HepG2 (cell line): ENCODE data around the gene H1-8. TPM values are rescaled to one million over a fixed set of nuclear protein-coding genes. Genes with fewer than 3 reads are reported as not detected.

Experiments used
- ATAC-seq: fragments of 200-7000 bp; cut with Tn5 transposase; 3 replicates; pipeline ENCODE4 v1.9.1; 2020; ENCODE audit warnings: mild to moderate bottlenecking, moderate library complexity
- BruUV-seq: library from RNA; stranded (reverse); fragments of 400-500 nt; replicated peaks from 2 replicates; lab custom pipeline; 2021; lab: Mats Ljungman, UMichigan
- CTCF ChIA-PET: fragments of 300-600 bp; formaldehyde crosslinking; extraction: SDS; loops from one replicate; lab custom pipeline; 2021; ENCODE audit warnings: low total read pairs, inconsistent platforms, low intra/inter-chr PET ratio; lab: Yijun Ruan, JAX
- POLR2A ChIA-PET: fragments of 350-600 bp; sonication (Branson Sonifier 250); formaldehyde crosslinking; loops from one replicate; lab custom pipeline; 2020; ENCODE audit warnings: antibody characterized with exemption, inconsistent platforms; lab: Yijun Ruan, JAX
- DNase-seq: peaks from one replicate; pipeline ENCODE4 v3.0.0-alpha.2; 2015; ENCODE audit warnings: low spot score
- FAIRE-seq: peaks from 3 replicates; lab custom pipeline; 2011; peaks lifted over from hg19 to GRCh38; lab: Jason Lieb, UNC
- H2AFZ ChIP-seq: one replicate; pipeline ENCODE4 v1.6.1; 2011; ENCODE audit warnings: low read length, inconsistent platforms
- H3K27ac ChIP-seq: fragments of 300-600 bp; 3 replicates; pipeline ENCODE4 v1.8.0; 2011; ENCODE audit warnings: mixed run types, mild to moderate bottlenecking, mixed read lengths, low read length, inconsistent platforms; ENCODE audit not compliant: insufficient read depth; ENCODE audit errors: extremely low read length
- H3K27me3 ChIP-seq, 2 experiments: fragments of 200-600 bp in 1 of 2; 2 replicates in 1 of 2; 3 replicates in 1 of 2; pipeline versions ENCODE4 v1.6.0 to v1.8.0; 2011; ENCODE audit warnings: low read length in 2 of 2, mild to moderate bottlenecking in 2 of 2, moderate library complexity in 2 of 2, inconsistent platforms in 1 of 2; ENCODE audit not compliant: insufficient read depth in 2 of 2, control insufficient read depth in 1 of 2
- H3K36me3 ChIP-seq, 2 experiments: fragments of 200-600 bp in 1 of 2; replicated peaks in 1 of 2; 2 replicates in 1 of 2; 3 replicates in 1 of 2; pipeline versions ENCODE4 v1.5.1 to v1.8.0; 2011; ENCODE audit warnings: low read length in 2 of 2, inconsistent platforms in 1 of 2; ENCODE audit not compliant: insufficient read depth in 2 of 2, control insufficient read depth in 1 of 2
- H3K4me1 ChIP-seq: 2 replicates; pipeline ENCODE4 v1.5.1; 2012; ENCODE audit warnings: low read length, inconsistent platforms; ENCODE audit not compliant: insufficient read depth
- H3K4me2 ChIP-seq: 2 replicates; pipeline ENCODE4 v1.6.0; 2011; ENCODE audit warnings: low read depth, low read length, inconsistent platforms
- H3K4me3 ChIP-seq, 3 experiments: fragments of 200-600 bp in 1 of 3; sonication (generic), shearing (Covaris generic) in 1 of 3; replicated peaks in 1 of 3; 2 replicates each; pipeline ENCODE4 v1.5.1; 2011 to 2016; ENCODE audit warnings: low read length in 3 of 3, inconsistent platforms in 2 of 3, low read depth in 2 of 3, mild to moderate bottlenecking in 2 of 3, control low read depth in 1 of 3, mixed read lengths in 1 of 3; ENCODE audit not compliant: insufficient read depth in 1 of 3
- H3K79me2 ChIP-seq: one replicate; pipeline ENCODE4 v1.6.1; 2011; ENCODE audit warnings: low read length, inconsistent platforms; ENCODE audit not compliant: insufficient read depth
- H3K9ac ChIP-seq: 2 replicates; pipeline ENCODE4 v1.6.0; 2011; ENCODE audit warnings: mild to moderate bottlenecking, low read depth, low read length, inconsistent platforms; ENCODE audit not compliant: insufficient read depth
- H3K9me3 ChIP-seq: 2 replicates; pipeline ENCODE4 v1.5.1; 2012; ENCODE audit warnings: mild to moderate bottlenecking, low read length
- H4K20me1 ChIP-seq: 2 replicates; pipeline ENCODE4 v1.6.0; 2011; ENCODE audit warnings: inconsistent platforms, mild to moderate bottlenecking, low read length, moderate library complexity; ENCODE audit not compliant: insufficient read depth
- CCAR2 ChIP-seq: fragments of 200-400 bp; formaldehyde crosslinking; optimal IDR thresholded peaks from 2 replicates; pipeline ENCODE3; 2018; ENCODE audit warnings: low read depth, mild to moderate bottlenecking, low read length, moderate library complexity
- GZF1 ChIP-seq: sonication (generic); formaldehyde crosslinking; IDR thresholded peaks from 2 replicates; pipeline ENCODE4 v1.5.1; 2020; ENCODE audit warnings: mild to moderate bottlenecking, missing genetic modification reagents
- HNRNPUL1 ChIP-seq: fragments of 200-400 bp; formaldehyde crosslinking; IDR thresholded peaks from 2 replicates; pipeline ENCODE4 v1.6.1; 2017; ENCODE audit warnings: low read depth, mild to moderate bottlenecking, low read length, moderate library complexity
- IRF9 ChIP-seq: sonication (generic); formaldehyde crosslinking; IDR thresholded peaks from 2 replicates; pipeline ENCODE4 v1.8.0; 2022; ENCODE audit warnings: missing genetic modification reagents, mild to moderate bottlenecking, borderline replicate concordance
- JUND ChIP-seq: sonication (generic); formaldehyde crosslinking; IDR thresholded peaks from 2 replicates; pipeline ENCODE4 v1.8.0; 2022; ENCODE audit warnings: mild to moderate bottlenecking, missing genetic modification reagents
- RFX5 ChIP-seq: IDR thresholded peaks from 2 replicates; pipeline ENCODE4 v1.6.1; 2011; ENCODE audit warnings: low read depth, low read length, improper control_type of control experiment
- TBX2 ChIP-seq: sonication (generic); formaldehyde crosslinking; IDR thresholded peaks from 2 replicates; pipeline ENCODE4 v1.5.0; 2020; ENCODE audit warnings: missing genetic modification reagents, mild to moderate bottlenecking, borderline replicate concordance
- XBP1 ChIP-seq: sonication (generic); formaldehyde crosslinking; IDR thresholded peaks from 2 replicates; pipeline ENCODE4 v1.5.0; 2020; ENCODE audit warnings: missing genetic modification reagents
- ZBTB20 ChIP-seq: sonication (generic); formaldehyde crosslinking; IDR thresholded peaks from 2 replicates; pipeline ENCODE4 v1.8.1; 2023; ENCODE audit warnings: missing genetic modification reagents, low read depth, mild to moderate bottlenecking, borderline replicate concordance
- ZBTB40 ChIP-seq, 2 experiments: fragments of 450-650 bp in 1 of 2; sonication (generic) in 1 of 2; formaldehyde crosslinking in 1 of 2; IDR thresholded peaks; 2 replicates each; pipeline versions ENCODE4 v1.6.1 to v1.8.0; 2016 to 2022; ENCODE audit warnings: antibody characterized with exemption in 1 of 2, mild to moderate bottlenecking in 1 of 2, missing genetic modification reagents in 1 of 2
- ZNF30 ChIP-seq: sonication (generic); formaldehyde crosslinking; IDR thresholded peaks from 2 replicates; pipeline ENCODE4 v1.5.0; 2020; ENCODE audit warnings: mild to moderate bottlenecking, missing genetic modification reagents
- ZNF547 ChIP-seq: sonication (generic); formaldehyde crosslinking; IDR thresholded peaks from 2 replicates; pipeline ENCODE4 v1.5.1; 2020; ENCODE audit warnings: mild to moderate bottlenecking, missing genetic modification reagents
- ZNF768 ChIP-seq: sonication (generic); formaldehyde crosslinking; IDR thresholded peaks from 2 replicates; pipeline ENCODE4 v1.4.0; 2020; ENCODE audit warnings: missing genetic modification reagents
- ZNF891 ChIP-seq: sonication (generic); formaldehyde crosslinking; IDR thresholded peaks from 2 replicates; pipeline ENCODE4 v1.5.0; 2020; ENCODE audit warnings: mild to moderate bottlenecking, missing genetic modification reagents
- WGBS: methylation state at CpG from one replicate; pipeline ENCODE4 v1.1.6; 2017; ENCODE audit warnings: low lambda C conversion rate; 5-methylcytosine and 5-hydroxymethylcytosine counted together
- in situ Hi-C: cut with HindIII; loops from 2 replicates; pipeline ENCODE4 v1.10.0; 2017; ENCODE audit warnings: low pct_unique_long_range_greater_than_20kb; ENCODE audit not compliant: extremely low pct_ligation_motif_present
- intact Hi-C: fragments of 100-400 bp; cut with micrococcal nuclease; formaldehyde crosslinking; loops from one replicate; pipeline ENCODE4 v1.10.0; 2022; ENCODE audit not compliant: unreplicated experiment
- polyA plus RNA-seq, 8 experiments: library from polyadenylated mRNA; depleted of rRNA in 3 of 8; stranded (reverse) in 7 of 8; unstranded in 1 of 8; fragments of >200 nt; fragmentation: Illumina TruSeq in 4 of 8; extraction: Trizol in 4 of 8; gene quantifications; 2 replicates each; pipeline versions ENCODE4 v1.2.1 to v1.2.3, GENCODE V29; 2011 to 2016; ENCODE audit warnings: low read depth in 4 of 8, missing spikeins in 1 of 8, mixed read lengths in 1 of 8; ENCODE audit not compliant: insufficient read depth in 1 of 8
- total RNA-seq, 5 experiments: library from RNA; depleted of rRNA; stranded (reverse); fragments of >200 nt; fragmentation: Illumina TruSeq; extraction: Trizol; gene quantifications; 2 replicates each; pipeline ENCODE4 v1.2.3, GENCODE V29; 2016; ENCODE audit warnings: low read depth in 1 of 5

Gene H1-8
- total and polyA plus RNA-seq, 2 of the 13 experiments (the other 11 are each of a cell fraction or from before 2014, with no cell fraction given): 0.08 TPM; not detected in 1

DNA sequence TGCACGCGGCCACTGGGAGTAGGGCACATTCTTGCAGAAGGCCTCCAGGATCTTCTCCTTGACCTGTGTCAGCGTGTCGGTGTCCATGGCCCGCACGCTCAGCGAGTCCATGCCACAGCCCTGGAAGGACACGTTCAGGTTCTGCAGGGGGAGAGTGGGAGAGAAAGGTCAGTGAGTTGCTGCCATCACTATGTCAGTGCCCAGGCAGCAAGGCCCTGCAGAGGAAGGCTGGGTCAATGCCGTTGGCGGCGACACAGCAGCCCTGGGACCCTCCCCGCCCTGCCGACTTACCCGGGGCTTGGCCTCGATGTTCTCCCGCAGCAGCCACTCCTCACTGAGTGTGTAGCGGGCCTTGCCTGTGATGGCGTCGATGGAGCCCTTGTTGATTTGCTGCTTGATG lies 19.8 kb downstream of the H1-8 start (continued):
- TF ChIP-seq CCAR2 (no peak), ZNF30 (CRISPR knock-in tag) (no peak)

DNA sequence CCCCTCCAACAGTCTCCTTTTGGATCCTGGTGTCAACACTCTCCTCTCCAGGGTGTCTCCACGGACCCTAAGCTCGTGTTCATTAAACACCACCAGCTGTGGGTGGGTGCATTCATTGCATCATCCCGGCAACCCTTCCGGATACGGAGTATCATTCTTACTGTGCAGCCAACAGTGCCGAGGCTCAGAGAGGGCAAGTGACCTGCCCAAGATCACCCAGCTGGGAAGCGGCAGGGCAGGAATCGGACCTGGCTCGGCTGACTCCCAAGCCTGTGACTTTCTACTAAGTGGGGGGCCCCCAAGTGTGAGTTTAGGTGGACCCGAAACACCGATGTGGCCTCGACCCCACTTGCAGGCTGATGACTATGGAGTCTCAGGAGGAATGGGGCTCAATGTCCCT lies 20.4 kb downstream of the H1-8 start:
- H3K27me3 ChIP-seq: no peaks in the 10 kb centered on the region; a peak in 1 of 5 replicates
- no peaks in the 10 kb centered on the region for H3K9me3 ChIP-seq
- POLR2A ChIA-PET: interaction anchor here (0.6 to 1.0 kb wide), 2 partner anchors 9 to 34 kb away, joined by 3 to 4 read pairs; no protein-coding TSS in a partner anchor
- DNase-seq: no peak
- FAIRE-seq: no peak
- peaks cover 6 to 19% of the 10 kb centered on the region in 2 experiments; a peak in 3 of 5 replicates for H3K36me3 ChIP-seq
- H3K4me2 ChIP-seq: no peak overlapping the region; the same call in 1 of the 2 replicates
- BruUV-seq: no TSS peak
- H4K20me1 ChIP-seq: no peaks in the 10 kb centered on the region
- no peaks in the 10 kb centered on the region for H3K79me2 ChIP-seq
- CTCF ChIA-PET: no interaction called here
- peaks cover 29% of the 10 kb centered on the region for H3K4me1 ChIP-seq
- in situ Hi-C loops: no loop called here
- H2AFZ ChIP-seq: no peak overlapping the region
- H3K9ac ChIP-seq: no peak overlapping the region
- WGBS: 97% methylated on average over 9 of the region's 12 CpGs
- intact Hi-C loops: no loop called here
- ATAC-seq: no peak
- H3K4me3 ChIP-seq: no peak overlapping the region
- H3K27ac ChIP-seq: peak overlapping the region; percentile 39
- TF ChIP-seq ZNF891 (CRISPR knock-in tag) (no peak), RFX5 (no peak), TBX2 (CRISPR knock-in tag) (no peak), GZF1 (CRISPR knock-in tag) (no peak), HNRNPUL1 (no peak), XBP1 (CRISPR knock-in tag) (no peak), ZNF768 (peak; percentile 94), ZBTB40 (IDR thresholded peaks at IDR 0.05) (no peak), ZBTB40 (CRISPR knock-in tag; IDR thresholded peaks at IDR 0.05) (0 out of 2 replicates have a peak, but pooled peaks have one; percentile 14), IRF9 (CRISPR knock-in tag) (no peak), ZBTB20 (CRISPR knock-in tag) (no peak), JUND (CRISPR knock-in tag) (no peak), ZNF547 (CRISPR knock-in tag) (no peak)
